ENCODE measurements around the gene F2RL3. TPM values are rescaled to one million over a fixed set of nuclear protein-coding genes. Genes with fewer than 3 reads are reported as not detected.

F2RL3 gene
- total RNA-seq, 1 donor from 2014 or later, result 0.49 TPM

GRCh38 chr19:16875584-16876555 lies 12.9 kb upstream of the F2RL3 start:
- DNase-seq, result no peak

GRCh38 chr19:16876904-16877361 lies 11.9 kb upstream of the F2RL3 start:
- DNase-seq, result no peak

GRCh38 chr19:16877581-16877980 lies 11.2 kb upstream of the F2RL3 start:
- no peak for DNase-seq

DNA sequence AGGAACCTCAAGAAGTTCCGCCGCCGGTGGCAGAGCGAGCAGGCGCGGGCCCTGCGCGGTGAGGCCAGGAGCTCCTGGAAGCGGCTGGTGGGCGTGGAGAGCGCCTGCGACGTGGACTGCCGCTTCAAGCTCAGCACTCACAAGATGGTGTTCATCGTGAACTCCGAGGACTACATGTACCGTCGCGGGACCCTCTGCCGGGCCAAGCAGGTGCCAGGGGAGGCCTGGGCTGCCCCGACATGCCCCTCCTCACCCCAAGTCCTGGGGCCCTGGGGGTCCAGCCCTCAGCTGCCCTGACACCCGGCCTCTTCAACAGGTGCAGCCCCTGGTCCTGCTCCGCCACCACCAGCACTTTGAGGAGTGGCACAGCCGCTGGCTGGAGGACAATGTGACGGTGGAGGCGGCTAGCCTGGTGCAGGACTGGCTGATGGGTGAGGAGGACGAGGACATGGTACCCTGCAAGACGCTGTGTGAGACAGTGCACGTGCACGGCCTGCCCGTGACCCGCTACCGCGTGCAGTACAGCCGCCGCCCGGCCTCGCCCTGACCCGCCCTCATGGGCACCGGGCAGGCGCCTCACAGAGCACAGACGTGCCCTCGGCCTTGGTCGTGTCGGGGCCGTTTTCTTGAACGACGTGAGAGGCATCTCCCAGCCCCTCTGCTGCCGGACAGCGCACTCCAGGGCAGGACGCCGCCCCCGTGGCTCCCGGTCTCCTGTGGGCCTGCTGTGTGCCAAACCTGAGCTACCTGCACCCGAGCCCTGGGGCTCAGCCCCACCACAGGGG lies 10.4 kb upstream of the F2RL3 start:
- no peak for DNase-seq

GRCh38 chr19:16880884-16881554 lies 7.8 kb upstream of the F2RL3 start:
- DNase-seq, result no peak

GRCh38 chr19:16882146-16882545 lies 6.7 kb upstream of the F2RL3 start:
- no peak for DNase-seq

GRCh38 chr19:16883522-16883921 lies 5.3 kb upstream of the F2RL3 start:
- DNase-seq, result no peak

GRCh38 chr19:16885166-16885565 lies 3.6 kb upstream of the F2RL3 start:
- no peak for DNase-seq

GRCh38 chr19:16886305-16886880 lies 2.4 kb upstream of the F2RL3 start:
- no peak for DNase-seq

DNA sequence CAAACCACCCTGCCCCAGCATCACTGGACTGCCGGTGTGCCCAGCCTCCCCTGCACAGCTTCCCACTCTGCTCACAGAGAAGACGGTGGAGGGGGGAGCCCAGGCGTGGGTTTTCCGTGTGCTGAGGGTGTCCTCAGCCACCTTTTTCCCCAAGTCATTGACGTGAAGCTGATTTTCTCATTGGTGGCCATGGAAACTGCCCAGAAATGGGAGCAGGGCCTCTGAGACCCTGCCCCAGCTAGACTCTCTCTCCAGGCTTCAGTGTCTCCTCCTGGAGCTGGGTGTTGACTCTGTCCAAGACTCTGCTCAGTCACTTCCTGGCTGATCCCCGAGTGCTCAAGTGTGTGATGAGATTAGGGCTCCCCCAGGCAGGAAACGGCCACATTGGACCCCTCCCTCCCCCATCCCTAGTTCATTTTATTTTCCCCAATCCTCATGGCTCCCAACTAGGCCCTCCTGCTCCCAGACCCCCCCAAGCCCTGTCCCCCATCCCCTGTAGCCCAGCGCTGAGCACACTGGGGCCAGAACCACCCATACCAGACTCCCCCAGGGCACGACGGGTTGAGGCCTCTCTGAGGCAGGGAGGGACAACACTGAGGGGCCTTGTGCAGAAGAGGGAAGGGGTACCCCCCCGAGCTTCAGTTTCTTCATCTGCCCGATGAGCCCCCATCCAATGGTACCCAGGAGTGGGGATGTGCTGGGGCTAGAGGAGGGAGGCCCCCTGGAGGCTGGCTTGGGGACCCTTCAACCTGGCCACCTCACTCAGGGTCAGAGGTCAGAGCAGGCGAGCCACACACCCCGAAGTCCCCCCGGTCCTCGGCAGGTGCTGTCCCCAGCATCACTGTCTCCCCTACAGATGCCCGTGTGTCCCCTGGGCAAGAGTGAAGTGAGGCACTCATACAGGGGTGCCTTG lies 1.2 kb upstream of the F2RL3 start:
- no peak for DNase-seq

DNA sequence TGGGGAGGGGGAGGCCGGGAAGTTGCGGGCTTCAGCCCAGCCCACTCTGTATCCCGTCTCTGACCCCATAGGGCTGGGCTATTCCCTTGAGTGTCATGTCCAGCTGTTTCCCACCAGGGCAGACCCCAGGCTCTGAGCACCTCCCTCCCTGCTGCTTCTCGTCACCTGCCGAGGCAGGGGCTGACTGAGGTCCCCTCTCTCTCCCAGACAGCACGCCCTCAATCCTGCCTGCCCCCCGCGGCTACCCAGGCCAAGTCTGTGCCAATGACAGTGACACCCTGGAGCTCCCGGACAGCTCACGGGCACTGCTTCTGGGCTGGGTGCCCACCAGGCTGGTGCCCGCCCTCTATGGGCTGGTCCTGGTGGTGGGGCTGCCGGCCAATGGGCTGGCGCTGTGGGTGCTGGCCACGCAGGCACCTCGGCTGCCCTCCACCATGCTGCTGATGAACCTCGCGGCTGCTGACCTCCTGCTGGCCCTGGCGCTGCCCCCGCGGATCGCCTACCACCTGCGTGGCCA lies 625 bp downstream of the F2RL3 start:
- DNase-seq, result no peak

- DNase-seq, result no peak
Measured at GRCh38 chr19:16889883-16890460, 1.2 kb downstream of the F2RL3 start.

- DNase-seq, result no peak
Measured at GRCh38 chr19:16890461-16891184, 1.8 kb downstream of the F2RL3 start.

DNA sequence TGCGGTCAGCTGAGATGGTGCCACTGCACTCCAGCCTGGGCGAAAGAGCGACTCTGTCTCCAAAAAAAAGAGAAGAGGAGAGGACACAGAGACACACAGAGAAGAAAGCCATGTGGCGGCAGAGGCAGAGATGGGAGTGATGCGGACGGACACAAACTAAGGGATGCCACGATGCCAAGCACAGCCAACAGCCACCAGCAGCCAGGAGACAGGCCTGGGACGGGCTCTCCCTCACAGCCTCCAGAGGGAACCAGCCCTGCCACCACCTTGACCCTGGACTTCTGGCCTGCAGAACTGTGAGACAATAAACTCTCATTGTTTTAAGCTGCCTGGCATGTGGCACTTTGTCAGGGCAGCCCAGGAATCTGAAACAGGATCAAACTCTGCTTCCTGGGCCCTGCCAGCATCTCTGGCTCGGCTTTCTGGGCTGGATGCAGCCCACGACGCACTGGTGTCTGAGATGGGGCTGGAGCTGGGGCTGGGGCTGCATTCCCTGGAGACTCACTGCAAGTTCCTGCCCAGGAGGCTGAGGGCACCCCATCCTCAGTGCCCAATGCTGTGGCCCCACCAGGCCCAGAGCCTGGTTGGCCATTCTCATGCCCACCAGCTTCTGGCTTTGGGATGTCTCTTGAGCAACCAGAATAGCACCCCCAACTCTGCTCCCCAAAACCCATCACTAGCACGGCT lies 3.0 kb downstream of the F2RL3 start:
- no peak for DNase-seq

- DNase-seq, result no peak
Measured at GRCh38 chr19:16892436-16892835, 3.6 kb downstream of the F2RL3 start.

- no peak for DNase-seq
Measured at GRCh38 chr19:16892868-16893685, 4.3 kb downstream of the F2RL3 start.

DNA sequence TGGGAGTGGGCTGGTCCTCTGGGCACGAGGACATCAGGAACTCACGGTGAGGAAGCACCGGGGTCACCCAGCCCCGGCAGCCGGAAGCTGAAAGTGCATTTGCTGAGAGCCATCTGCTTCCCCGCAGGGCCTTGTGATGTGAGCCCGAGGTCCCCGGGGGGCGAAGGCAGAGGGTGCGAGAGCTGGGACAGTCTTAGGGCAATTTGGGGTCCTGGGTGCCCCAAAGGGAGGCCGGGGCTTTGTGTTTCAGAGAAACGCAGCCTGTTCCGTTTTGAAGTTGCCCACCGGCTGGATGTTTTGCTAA lies 4.8 kb downstream of the F2RL3 start:
- no peak for DNase-seq

- DNase-seq, result no peak
Measured at GRCh38 chr19:16894080-16894479, 5.3 kb downstream of the F2RL3 start.
